Left lung (tissue), 14 donors: ENCODE measurements around the gene PLPPR3. TPM values are rescaled to one million over a fixed set of nuclear protein-coding genes. Genes with fewer than 3 reads are reported as not detected.

ENCODE experiments used
- ATAC-seq: fragments of 200-7000 bp; cut with Tn5 transposase; one replicate; pipeline ENCODE4 v1.9.1; 2020; ENCODE audit warnings: moderate library complexity
- DNase-seq, 4 donors: peaks; one replicate each; pipeline ENCODE4 v3.0.0-alpha.2; 2013 to 2020
- H3K27ac ChIP-seq, 2 donors: fragments of 200-600 bp; sonication (generic) in 1 of 2; one replicate each; pipeline versions ENCODE4 v1.5.0 to v1.8.0; 2020 to 2021
- H3K27me3 ChIP-seq, 2 donors: fragments of 200-600 bp; sonication (generic) in 1 of 2; one replicate each; pipeline versions ENCODE4 v1.5.0 to v1.8.0; 2020 to 2021
- H3K36me3 ChIP-seq, 2 donors: fragments of 200-600 bp; sonication (generic) in 1 of 2; one replicate each; pipeline versions ENCODE4 v1.5.0 to v1.8.0; 2020 to 2021
- H3K4me1 ChIP-seq, 2 donors: fragments of 200-600 bp; one replicate each; pipeline ENCODE4 v1.8.0; 2021
- H3K4me3 ChIP-seq, 2 donors: fragments of 200-600 bp; sonication (generic) in 1 of 2; one replicate each; pipeline versions ENCODE4 v1.5.0 to v1.8.0; 2020 to 2021; ENCODE audit warnings: mild to moderate bottlenecking in 1 of 2
- H3K9me3 ChIP-seq, 2 donors: fragments of 200-600 bp; sonication (generic) in 1 of 2; one replicate each; pipeline versions ENCODE4 v1.5.0 to v1.8.0; 2020 to 2021
- intact Hi-C, 2 donors: fragments of 100-400 bp; cut with DNase I; formaldehyde crosslinking; loops; one replicate each; pipeline versions ENCODE4 v1.11.2 to v1.14.2; 2022
- long read RNA-seq, 12 donors: library from polyadenylated mRNA in 2 of 12; unstranded in 2 of 12; transcript quantifications; one replicate each; pipeline ENCODE4 v2.0.0 and lab custom pipeline, GENCODE V29; 2019 to 2026
- polyA plus RNA-seq, 6 donors: library from polyadenylated mRNA; unstranded; fragments of 120-200 nt; gene quantifications; one replicate each; pipeline ENCODE4 v1.2.1, GENCODE V29; 2013; ENCODE audit not compliant: insufficient read length in 6 of 6
- total RNA-seq, 2 donors: library from RNA; stranded (reverse); fragmentation: NEBNext Ultra II Directional; extraction: Animal tissue kit (Norgen Biotek cat#: 25700); gene quantifications; one replicate each; pipeline ENCODE4 v1.2.1, GENCODE V29; 2021
- TF ChIP-seq, protein P1 (sequence below), 2 donors: fragments of 200-600 bp; sonication (generic) in 1 of 2; IDR thresholded peaks; one replicate each; pipeline versions ENCODE4 v1.5.0 to v1.8.0; 2021; ENCODE audit warnings: antibody characterized with exemption in 2 of 2
- donor health status: DM: no; HTN: yes; CAD: no.
- donor health status: DM: no; HTN: no; CAD: no.

The PLPPR3 gene, protein sequence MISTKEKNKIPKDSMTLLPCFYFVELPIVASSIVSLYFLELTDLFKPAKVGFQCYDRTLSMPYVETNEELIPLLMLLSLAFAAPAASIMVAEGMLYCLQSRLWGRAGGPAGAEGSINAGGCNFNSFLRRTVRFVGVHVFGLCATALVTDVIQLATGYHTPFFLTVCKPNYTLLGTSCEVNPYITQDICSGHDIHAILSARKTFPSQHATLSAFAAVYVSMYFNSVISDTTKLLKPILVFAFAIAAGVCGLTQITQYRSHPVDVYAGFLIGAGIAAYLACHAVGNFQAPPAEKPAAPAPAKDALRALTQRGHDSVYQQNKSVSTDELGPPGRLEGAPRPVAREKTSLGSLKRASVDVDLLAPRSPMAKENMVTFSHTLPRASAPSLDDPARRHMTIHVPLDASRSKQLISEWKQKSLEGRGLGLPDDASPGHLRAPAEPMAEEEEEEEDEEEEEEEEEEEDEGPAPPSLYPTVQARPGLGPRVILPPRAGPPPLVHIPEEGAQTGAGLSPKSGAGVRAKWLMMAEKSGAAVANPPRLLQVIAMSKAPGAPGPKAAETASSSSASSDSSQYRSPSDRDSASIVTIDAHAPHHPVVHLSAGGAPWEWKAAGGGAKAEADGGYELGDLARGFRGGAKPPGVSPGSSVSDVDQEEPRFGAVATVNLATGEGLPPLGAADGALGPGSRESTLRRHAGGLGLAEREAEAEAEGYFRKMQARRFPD
- 1 to 10 TPM; 1.6 to 1.9 TPM for total RNA-seq
- polyA plus RNA-seq, result 10 to 100 TPM in 1 of 6 donors, 1 to 10 TPM in 5; 4.9 to 11.9 (median 6.8) TPM
- long read RNA-seq, donor 1, partial matches to known transcripts, result 0 of 3 reads
- long read RNA-seq, donor 1, other reads (novel, unspliced or antisense), result 0 of 3 reads
- long read RNA-seq, donor 2, transcript PLPPR3-204 (8 exons, 2,328 nt), result major isoform, 5 of 5 reads
- long read RNA-seq, donor 2, partial matches to known transcripts, result 0 of 5 reads
- long read RNA-seq, donor 2, other reads (novel, unspliced or antisense), result 0 of 5 reads
- long read RNA-seq, donor 3, partial matches to known transcripts, result 0 of 3 reads
- long read RNA-seq, donor 3, other reads (novel, unspliced or antisense), result 0 of 3 reads
- long read RNA-seq, donor 4, result 0 reads
- long read RNA-seq, donor 5, partial matches to known transcripts, result 0 of 2 reads
- long read RNA-seq, donor 5, other reads (novel, unspliced or antisense), result 0 of 2 reads
- long read RNA-seq, donor 6, partial matches to known transcripts, result 0 of 2 reads
- long read RNA-seq, donor 6, other reads (novel, unspliced or antisense), result 0 of 2 reads
- long read RNA-seq, donor 7, result 0 reads
- long read RNA-seq, donor 8, transcript PLPPR3-204 (8 exons, 2,328 nt), result major isoform, 6 of 8 reads
- long read RNA-seq, donor 8, partial matches to known transcripts, result 0 of 8 reads
- long read RNA-seq, donor 8, other reads (novel, unspliced or antisense), result 0 of 8 reads
- long read RNA-seq, donor 9, result 0 reads
- long read RNA-seq, donor 10, result 0 reads
- long read RNA-seq, donor 11, result 0 reads
- long read RNA-seq, donor 12, partial matches to known transcripts, result 0 of 2 reads
- long read RNA-seq, donor 12, other reads (novel, unspliced or antisense), result 0 of 2 reads

GRCh38 chr19:821825-822503 lies at the start of gene PLPPR3:
PLPPR3 (minus strand) TSS chr19:821955; CDS start chr19:821559, 396 bp downstream.
- TF ChIP-seq, protein P1, sequence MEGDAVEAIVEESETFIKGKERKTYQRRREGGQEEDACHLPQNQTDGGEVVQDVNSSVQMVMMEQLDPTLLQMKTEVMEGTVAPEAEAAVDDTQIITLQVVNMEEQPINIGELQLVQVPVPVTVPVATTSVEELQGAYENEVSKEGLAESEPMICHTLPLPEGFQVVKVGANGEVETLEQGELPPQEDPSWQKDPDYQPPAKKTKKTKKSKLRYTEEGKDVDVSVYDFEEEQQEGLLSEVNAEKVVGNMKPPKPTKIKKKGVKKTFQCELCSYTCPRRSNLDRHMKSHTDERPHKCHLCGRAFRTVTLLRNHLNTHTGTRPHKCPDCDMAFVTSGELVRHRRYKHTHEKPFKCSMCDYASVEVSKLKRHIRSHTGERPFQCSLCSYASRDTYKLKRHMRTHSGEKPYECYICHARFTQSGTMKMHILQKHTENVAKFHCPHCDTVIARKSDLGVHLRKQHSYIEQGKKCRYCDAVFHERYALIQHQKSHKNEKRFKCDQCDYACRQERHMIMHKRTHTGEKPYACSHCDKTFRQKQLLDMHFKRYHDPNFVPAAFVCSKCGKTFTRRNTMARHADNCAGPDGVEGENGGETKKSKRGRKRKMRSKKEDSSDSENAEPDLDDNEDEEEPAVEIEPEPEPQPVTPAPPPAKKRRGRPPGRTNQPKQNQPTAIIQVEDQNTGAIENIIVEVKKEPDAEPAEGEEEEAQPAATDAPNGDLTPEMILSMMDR (IDR thresholded peaks at IDR 0.05), result no peak
- intact Hi-C loops, result no loop called here
- Histone ChIP-seq H3K36me3 (no peaks in the 10 kb centered on the region), H3K27me3 (peaks cover 18 to 36% of the 10 kb centered on the region in 2 donors), H3K4me1 (peaks cover 3 to 58% of the 10 kb centered on the region in 2 donors), H3K9me3 (no peaks in the 10 kb centered on the region), H3K27ac (no peak within 1 kb of the TSS), H3K4me3 (peak within 1 kb of the TSS; percentile 13 to 35)
- ATAC-seq (no peak), DNase-seq (peak in 1 of 4 donors; percentile 74)

DNA sequence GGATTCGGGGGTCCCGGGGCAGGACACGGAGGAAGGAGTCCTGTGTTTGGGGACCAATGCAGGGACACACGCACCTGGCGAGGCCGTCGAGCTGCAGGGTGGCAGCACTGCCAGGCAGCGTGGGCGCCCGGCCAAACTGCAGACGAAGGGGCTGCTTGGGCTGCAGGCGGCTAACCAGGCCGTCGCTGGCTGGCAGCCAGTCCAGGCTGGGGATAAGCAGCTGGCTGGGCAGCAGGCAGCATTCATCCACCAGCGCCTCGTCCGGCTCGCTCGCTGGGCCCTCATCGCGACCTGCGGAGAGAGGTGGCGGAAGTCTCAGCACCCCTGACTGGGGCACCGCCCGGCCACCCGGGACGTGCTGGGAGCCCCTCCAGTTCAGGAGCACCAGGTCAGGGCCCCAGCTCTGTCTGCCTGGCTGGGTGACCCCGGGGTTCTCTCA lies 49.2 kb upstream of the PLPPR3 start:
- Histone ChIP-seq H3K27ac (peak overlapping the region in 1 of 2 donors; percentile 3), H3K9me3 (no peaks in the 10 kb centered on the region), H3K4me3 (no peak overlapping the region), H3K4me1 (peaks cover 0 to 25% of the 10 kb centered on the region in 2 donors), H3K27me3 (no peaks in the 10 kb centered on the region), H3K36me3 (peaks cover 0 to 69% of the 10 kb centered on the region in 2 donors)
- ATAC-seq (no peak), DNase-seq (peak in 2 of 4 donors; percentile 67 to 82)
- intact Hi-C loops, result no loop called here
- TF ChIP-seq, protein P1 (IDR thresholded peaks at IDR 0.05), result no peak

DNA sequence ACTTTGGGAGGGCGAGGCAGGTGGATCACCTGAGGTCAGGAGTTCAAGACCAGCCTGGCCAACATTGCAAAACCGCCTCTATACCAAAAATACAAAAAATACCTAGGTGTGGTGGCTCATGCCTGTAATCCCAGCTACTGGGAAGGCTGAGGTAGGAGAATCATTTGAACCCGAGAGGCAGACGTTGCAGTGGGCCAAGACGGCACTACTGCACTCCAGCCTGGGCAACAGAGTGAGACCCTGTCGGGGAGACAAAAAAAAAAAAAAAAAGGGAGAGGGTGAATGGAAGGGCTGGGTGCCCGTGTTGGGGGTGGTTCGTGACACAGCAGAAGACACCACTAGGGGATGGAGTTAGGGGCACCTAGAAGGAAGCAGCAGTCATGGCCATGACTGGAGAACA lies 48.6 kb upstream of the PLPPR3 start:
- ATAC-seq (no peak), DNase-seq (no peak)
- intact Hi-C loops, result no loop called here

More for the DNA sequence above, 48.6 kb upstream of the PLPPR3 start:
- Histone ChIP-seq H3K36me3 (peaks cover 0 to 63% of the 10 kb centered on the region in 2 donors), H3K9me3 (no peaks in the 10 kb centered on the region), H3K27ac (peak overlapping the region in 1 of 2 donors; percentile 78), H3K4me3 (no peak overlapping the region), H3K4me1 (peaks cover 0 to 25% of the 10 kb centered on the region in 2 donors), H3K27me3 (no peaks in the 10 kb centered on the region)
- TF ChIP-seq, protein P1 (IDR thresholded peaks at IDR 0.05), result no peak
